Large intestine (tissue), 12 donors: ENCODE data around the gene RAB11A. TPM values are rescaled to one million over a fixed set of nuclear protein-coding genes. Genes with fewer than 3 reads are reported as not detected.

Source experiments
- DNase-seq, 2 donors: peaks; one replicate each; pipeline versions ENCODE4 v3.0.0 to v3.0.0-alpha.2; 2013
- H3K27ac ChIP-seq: one replicate; pipeline ENCODE4 v1.5.1; 2013; ENCODE audit warnings: low read length
- H3K27me3 ChIP-seq: 2 replicates; pipeline ENCODE4 v1.6.1; 2013; ENCODE audit warnings: low read length; ENCODE audit not compliant: control insufficient read depth, insufficient read depth
- H3K36me3 ChIP-seq: 2 replicates; pipeline ENCODE4 v1.6.1; 2013; ENCODE audit warnings: low read length; ENCODE audit not compliant: control insufficient read depth, insufficient read depth
- H3K4me1 ChIP-seq: one replicate; pipeline ENCODE4 v1.6.1; 2013; ENCODE audit warnings: low read length; ENCODE audit not compliant: control insufficient read depth, insufficient read depth
- H3K4me3 ChIP-seq: one replicate; pipeline ENCODE4 v1.5.1; 2013; ENCODE audit warnings: low read length
- H3K9me3 ChIP-seq: one replicate; pipeline ENCODE4 v1.6.1; 2013; ENCODE audit warnings: mild to moderate bottlenecking, low read depth, low read length, moderate library complexity; ENCODE audit not compliant: control insufficient read depth
- WGBS: methylation state at CpG from one replicate; pipeline ENCODE4 v1.1.5; 2013; ENCODE audit warnings: low lambda C conversion rate; ENCODE audit not compliant: insufficient coverage; 5-methylcytosine and 5-hydroxymethylcytosine counted together
- long read RNA-seq, 11 donors: transcript quantifications; one replicate each; lab custom pipeline, GENCODE V29; 2026
- polyA plus RNA-seq: library from polyadenylated mRNA; unstranded; fragments of 120-200 nt; gene quantifications from one replicate; pipeline ENCODE4 v1.2.1, GENCODE V29; 2013

RAB11A gene
- 256 TPM for polyA plus RNA-seq
- long read RNA-seq, donor 1, full-length matches to known transcripts = 50 of 61 reads
- long read RNA-seq, donor 1, partial matches to known transcripts = 0 of 61 reads
- long read RNA-seq, donor 1, other reads (novel, unspliced or antisense) = 11 of 61 reads
- long read RNA-seq, donor 2, full-length matches to known transcripts = 87 of 138 reads
- long read RNA-seq, donor 2, partial matches to known transcripts = 34 of 138 reads
- long read RNA-seq, donor 2, other reads (novel, unspliced or antisense) = 17 of 138 reads
- long read RNA-seq, donor 3 = 0 reads
- long read RNA-seq, donor 4, full-length matches to known transcripts = 10 of 10 reads
- long read RNA-seq, donor 4, partial matches to known transcripts = 0 of 10 reads
- long read RNA-seq, donor 4, other reads (novel, unspliced or antisense) = 0 of 10 reads
- long read RNA-seq, donor 5, full-length matches to known transcripts = 47 of 58 reads
- long read RNA-seq, donor 5, partial matches to known transcripts = 0 of 58 reads
- long read RNA-seq, donor 5, other reads (novel, unspliced or antisense) = 11 of 58 reads
- long read RNA-seq, donor 6, full-length matches to known transcripts = 80 of 138 reads
- long read RNA-seq, donor 6, partial matches to known transcripts = 41 of 138 reads
- long read RNA-seq, donor 6, other reads (novel, unspliced or antisense) = 17 of 138 reads
- long read RNA-seq, donor 7, full-length matches to known transcripts = 40 of 56 reads
- long read RNA-seq, donor 7, partial matches to known transcripts = 11 of 56 reads
- long read RNA-seq, donor 7, other reads (novel, unspliced or antisense) = 5 of 56 reads
- long read RNA-seq, donor 8, full-length matches to known transcripts = 128 of 180 reads
- long read RNA-seq, donor 8, partial matches to known transcripts = 26 of 180 reads
- long read RNA-seq, donor 8, other reads (novel, unspliced or antisense) = 26 of 180 reads
- long read RNA-seq, donor 9, full-length matches to known transcripts = 88 of 119 reads
- long read RNA-seq, donor 9, partial matches to known transcripts = 7 of 119 reads
- long read RNA-seq, donor 9, other reads (novel, unspliced or antisense) = 24 of 119 reads
- long read RNA-seq, donor 10, full-length matches to known transcripts = 83 of 123 reads
- long read RNA-seq, donor 10, partial matches to known transcripts = 21 of 123 reads
- long read RNA-seq, donor 10, other reads (novel, unspliced or antisense) = 19 of 123 reads
- long read RNA-seq, donor 11, full-length matches to known transcripts = 60 of 84 reads
- long read RNA-seq, donor 11, partial matches to known transcripts = 24 of 84 reads
- long read RNA-seq, donor 11, other reads (novel, unspliced or antisense) = 0 of 84 reads

DNA sequence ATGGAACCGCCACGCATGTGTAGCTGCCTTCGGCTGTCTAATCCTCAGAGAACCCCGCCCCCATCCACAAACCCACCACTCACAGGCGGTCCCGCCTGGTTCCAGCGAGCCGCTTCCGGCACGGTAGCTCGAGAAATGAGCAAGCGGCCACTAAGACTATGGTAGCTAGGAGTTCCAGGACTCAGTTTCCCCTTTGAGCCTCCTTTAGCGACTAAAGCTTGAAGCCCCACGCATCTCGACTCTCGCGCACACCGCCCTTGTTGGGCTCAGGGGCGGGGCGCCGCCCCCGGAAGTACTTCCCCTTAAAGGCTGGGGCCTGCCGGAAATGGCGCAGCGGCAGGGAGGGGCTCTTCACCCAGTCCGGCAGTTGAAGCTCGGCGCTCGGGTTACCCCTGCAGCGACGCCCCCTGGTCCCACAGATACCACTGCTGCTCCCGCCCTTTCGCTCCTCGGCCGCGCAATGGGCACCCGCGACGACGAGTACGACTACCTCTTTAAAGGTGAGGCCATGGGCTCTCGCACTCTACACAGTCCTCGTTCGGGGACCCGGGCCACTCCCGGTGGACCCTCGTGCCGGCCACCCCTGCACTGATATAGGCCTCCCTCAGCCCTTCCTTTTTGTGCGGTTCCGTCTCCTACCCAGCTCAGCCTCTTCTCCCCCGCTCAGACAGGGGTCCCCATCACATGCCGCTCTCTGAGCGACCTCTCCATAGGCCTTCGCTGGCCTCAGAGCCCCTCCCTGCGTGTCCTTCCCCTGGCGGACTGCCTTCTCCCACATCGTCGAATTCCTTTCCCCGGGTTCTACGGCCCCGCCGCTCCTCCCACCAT, at the start of gene RAB11A:
TSS of gene RAB11A (plus strand) at position 366 of the 828 bp plus-strand sequence. CDS start at position 461, 95 bp downstream.
- Histone ChIP-seq H3K9me3 (no peaks in the 10 kb centered on the region), H3K27ac (peak within 1 kb of the TSS; percentile 99), H3K4me1 (peaks cover 14% of the 10 kb centered on the region), H3K4me3 (peak within 1 kb of the TSS; percentile 97), H3K27me3 (no peaks in the 10 kb centered on the region), H3K36me3 (peaks cover 1% of the 10 kb centered on the region)
- WGBS = no CpG with 5 or more reads among the region's 62 CpGs
- DNase-seq = peak; percentile 97

DNA sequence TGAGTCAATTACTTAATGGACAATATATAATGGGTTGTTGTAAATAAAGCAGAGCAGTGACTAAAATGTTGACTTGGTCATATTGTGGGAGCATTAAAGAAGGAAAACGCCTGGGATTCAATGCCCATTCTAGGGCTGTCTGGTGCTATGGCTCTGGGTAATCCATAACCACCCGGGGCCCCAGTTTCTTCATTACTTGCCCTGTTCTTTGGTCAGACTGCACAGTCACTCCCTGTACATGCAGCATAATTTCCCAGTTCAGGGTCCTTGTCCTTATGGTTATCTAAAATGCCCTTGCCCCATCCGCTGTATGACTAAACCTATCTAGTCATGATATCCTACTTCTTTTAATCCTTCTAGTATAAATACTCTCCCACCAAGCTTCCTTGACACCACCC, 49.7 kb upstream of the RAB11A start:
- peak overlapping the region; percentile 87 for H3K27ac ChIP-seq
- no peaks in the 10 kb centered on the region for H3K9me3 ChIP-seq
- peak; percentile 82 to 89 for DNase-seq
- no peak overlapping the region for H3K4me3 ChIP-seq
- no peaks in the 10 kb centered on the region for H3K36me3 ChIP-seq
- WGBS = 43% methylated on average over 1 of the region's 3 CpGs
- no peaks in the 10 kb centered on the region for H3K27me3 ChIP-seq
- peaks cover 19% of the 10 kb centered on the region for H3K4me1 ChIP-seq

DNA sequence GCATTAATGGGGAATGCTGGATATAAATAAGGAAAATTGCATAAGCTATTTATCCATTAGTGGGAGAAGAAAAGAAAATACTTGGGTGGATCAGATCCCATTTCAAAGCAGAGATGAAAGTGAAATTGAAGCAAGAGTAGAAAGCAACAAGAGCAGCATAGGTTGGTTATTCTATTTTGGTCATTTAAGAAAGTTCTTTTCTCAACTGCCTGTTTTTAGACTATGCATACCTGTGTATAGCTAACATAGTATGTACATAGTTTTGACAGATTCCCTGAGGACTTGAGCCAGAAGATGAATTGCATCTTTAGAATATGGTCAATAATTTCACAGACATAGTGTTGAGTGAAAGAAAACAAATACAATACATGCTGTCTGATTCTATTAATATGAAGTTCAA, 48.2 kb upstream of the RAB11A start:
- H3K9me3 ChIP-seq = no peaks in the 10 kb centered on the region
- no peak overlapping the region for H3K4me3 ChIP-seq
- H3K4me1 ChIP-seq = peaks cover 19% of the 10 kb centered on the region
- H3K36me3 ChIP-seq = no peaks in the 10 kb centered on the region
- H3K27me3 ChIP-seq = no peaks in the 10 kb centered on the region
- H3K27ac ChIP-seq = no peak overlapping the region
- no peak for DNase-seq

DNA sequence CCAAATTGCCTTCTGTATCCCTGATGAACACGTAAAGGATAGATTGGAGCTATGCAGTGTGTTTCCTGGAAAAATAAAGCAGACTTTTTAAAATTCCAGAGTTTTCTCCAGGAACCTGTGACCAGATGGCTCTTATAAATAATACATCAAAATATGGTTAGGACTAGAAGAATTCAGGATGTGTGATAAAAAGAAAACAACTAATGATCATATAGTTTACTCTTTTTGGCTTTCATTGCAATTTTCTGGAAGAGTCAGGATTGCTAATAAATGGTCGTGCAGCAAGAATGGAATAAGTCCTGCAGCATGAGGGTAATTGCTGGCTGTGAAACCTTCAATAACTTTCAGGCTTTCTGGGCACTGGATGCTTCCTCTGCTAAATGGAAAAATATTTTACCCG, 47.0 kb upstream of the RAB11A start:
- DNase-seq = no peak
- WGBS = 100% methylated on average over 1 of the region's 3 CpGs
- H3K36me3 ChIP-seq = no peaks in the 10 kb centered on the region
- no peaks in the 10 kb centered on the region for H3K9me3 ChIP-seq
- peaks cover 19% of the 10 kb centered on the region for H3K4me1 ChIP-seq
- H3K27me3 ChIP-seq = no peaks in the 10 kb centered on the region
- no peak overlapping the region for H3K27ac ChIP-seq
- H3K4me3 ChIP-seq = no peak overlapping the region

DNA sequence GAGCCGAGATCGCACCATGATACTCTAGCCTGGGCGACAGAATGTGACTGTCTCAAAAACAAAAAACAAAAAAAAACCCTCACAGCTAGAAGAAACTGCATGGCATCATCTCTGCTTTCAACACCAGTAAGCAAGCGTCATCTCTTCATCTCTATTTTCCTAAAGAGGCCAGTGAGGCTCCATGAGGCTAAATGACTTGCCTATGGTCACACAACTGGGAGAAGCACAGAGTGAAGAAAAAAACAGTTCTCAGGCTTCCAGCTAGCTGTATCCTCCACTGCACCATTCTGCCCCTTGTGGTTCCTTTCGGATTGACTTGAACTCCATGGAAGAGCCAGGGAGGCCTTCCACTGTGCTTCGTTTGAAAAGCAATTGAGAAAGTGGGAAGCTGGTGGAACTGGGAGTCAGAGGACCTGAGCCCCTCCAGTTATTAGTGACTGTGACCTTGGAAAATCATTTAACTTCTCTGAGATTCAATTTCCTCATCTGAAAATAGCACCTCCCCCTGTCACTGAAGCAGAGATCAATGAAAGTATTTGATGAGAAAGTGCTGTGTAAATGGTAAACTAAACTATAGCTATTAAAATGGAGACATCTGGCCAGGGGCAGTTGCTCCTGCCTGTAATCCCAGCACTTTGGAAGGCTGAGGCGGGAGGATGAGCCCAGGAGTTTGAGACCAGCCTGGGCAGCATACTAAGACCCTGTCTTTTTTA, 45.1 kb upstream of the RAB11A start:
- peak; percentile 65 to 72 for DNase-seq
- 90% methylated on average over 1 of the region's 7 CpGs for WGBS

DNA sequence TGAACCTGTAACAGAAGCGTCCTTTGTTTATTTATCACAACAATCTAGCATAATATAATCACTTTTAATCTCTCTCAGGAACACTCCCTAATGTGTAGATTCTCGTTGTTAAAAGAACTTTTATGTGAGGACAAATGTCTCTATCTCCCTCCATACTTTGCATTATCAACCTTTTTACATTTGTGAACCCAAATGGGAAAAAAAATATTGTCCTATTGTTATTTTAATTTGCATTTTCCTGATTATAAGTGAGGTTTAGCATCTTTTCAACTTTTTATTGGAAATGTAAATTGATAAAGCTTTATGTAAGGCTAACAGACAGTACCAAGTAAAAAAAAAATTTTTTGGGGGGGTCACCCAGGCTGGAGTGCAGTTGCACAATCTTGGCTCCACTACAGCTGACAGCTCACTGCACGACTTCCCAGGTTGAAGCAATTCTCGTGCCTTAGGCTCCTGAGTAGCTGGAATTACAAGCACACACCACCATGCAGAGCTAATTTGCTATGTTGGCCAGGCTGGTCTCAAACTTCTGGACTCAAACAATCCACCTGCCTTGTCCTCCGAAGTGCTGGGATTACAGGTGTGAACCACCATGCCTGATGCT, 44.2 kb upstream of the RAB11A start:
- H3K4me3 ChIP-seq = no peak overlapping the region
- H3K9me3 ChIP-seq = no peaks in the 10 kb centered on the region
- H3K36me3 ChIP-seq = no peaks in the 10 kb centered on the region
- no peaks in the 10 kb centered on the region for H3K27me3 ChIP-seq
- H3K4me1 ChIP-seq = peaks cover 18% of the 10 kb centered on the region
- no peak for DNase-seq
- H3K27ac ChIP-seq = no peak overlapping the region
- 63% methylated on average over 1 of the region's 5 CpGs for WGBS

More for the DNA sequence above, 45.1 kb upstream of the RAB11A start:
- no peak overlapping the region for H3K27ac ChIP-seq
- H3K27me3 ChIP-seq = no peaks in the 10 kb centered on the region
- peaks cover 21% of the 10 kb centered on the region for H3K4me1 ChIP-seq
- H3K9me3 ChIP-seq = no peaks in the 10 kb centered on the region
- no peaks in the 10 kb centered on the region for H3K36me3 ChIP-seq
- H3K4me3 ChIP-seq = no peak overlapping the region

DNA sequence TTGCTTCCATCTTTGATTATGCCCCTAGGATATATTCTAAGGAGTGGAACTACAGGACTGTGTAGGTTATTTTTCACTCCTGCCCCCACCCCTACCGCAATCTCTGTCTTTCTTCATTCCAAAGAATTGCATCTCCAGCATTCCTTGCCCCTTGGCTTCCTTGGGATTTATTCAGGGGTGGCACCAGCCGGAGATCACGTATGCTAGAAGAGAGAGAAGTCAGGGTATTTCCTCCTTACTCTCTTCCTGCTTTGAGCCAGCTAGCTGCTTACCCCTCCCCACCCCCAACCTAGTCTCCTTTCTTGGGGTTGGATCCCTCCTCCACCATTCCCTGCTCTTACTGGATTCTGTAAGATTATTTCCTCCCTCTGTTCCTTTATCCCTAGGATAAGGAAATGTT, 42.2 kb upstream of the RAB11A start:
- H3K9me3 ChIP-seq = no peaks in the 10 kb centered on the region
- no peaks in the 10 kb centered on the region for H3K36me3 ChIP-seq
- H3K27ac ChIP-seq = no peak overlapping the region
- H3K27me3 ChIP-seq = no peaks in the 10 kb centered on the region
- no peak overlapping the region for H3K4me3 ChIP-seq
- peaks cover 17% of the 10 kb centered on the region for H3K4me1 ChIP-seq
- DNase-seq = no peak
- 80% methylated on average over 1 of the region's 3 CpGs for WGBS

DNA sequence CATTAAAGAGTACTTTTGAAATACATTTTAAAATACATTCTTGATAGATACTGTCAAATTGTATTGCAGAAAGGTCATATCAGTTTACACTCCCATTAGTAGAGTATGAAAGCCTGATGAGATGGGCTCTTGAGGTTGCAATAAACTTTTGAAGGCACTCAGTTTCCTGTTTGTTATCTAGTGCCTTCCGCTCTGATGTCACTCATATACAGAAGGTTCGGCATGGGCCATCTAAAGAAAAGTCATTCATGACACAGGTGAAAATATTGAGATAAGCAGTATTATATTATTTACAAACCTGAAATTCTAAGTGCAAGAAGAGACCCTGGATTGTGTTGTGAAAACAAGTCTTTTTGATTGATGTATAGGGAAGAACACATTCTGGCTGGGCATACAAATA, 40.7 kb upstream of the RAB11A start:
- no peaks in the 10 kb centered on the region for H3K9me3 ChIP-seq
- no peaks in the 10 kb centered on the region for H3K27me3 ChIP-seq
- H3K4me1 ChIP-seq = peaks cover 31% of the 10 kb centered on the region
- WGBS = no CpG with 5 or more reads among the region's 2 CpGs
- DNase-seq = peak in 1 of 2 donors; percentile 36
- no peak overlapping the region for H3K4me3 ChIP-seq
- no peaks in the 10 kb centered on the region for H3K36me3 ChIP-seq
- peak overlapping the region; percentile 41 for H3K27ac ChIP-seq
